GM19455 (cell line): ENCODE measurements around the gene UBN1.

ENCODE experiments used
- ATAC-seq: cut with Tn5 transposase; IDR thresholded peaks from one replicate; pipeline ENCODE4 v1.9.1; 2021; ENCODE audit not compliant: unreplicated experiment

Gene UBN1

DNA sequence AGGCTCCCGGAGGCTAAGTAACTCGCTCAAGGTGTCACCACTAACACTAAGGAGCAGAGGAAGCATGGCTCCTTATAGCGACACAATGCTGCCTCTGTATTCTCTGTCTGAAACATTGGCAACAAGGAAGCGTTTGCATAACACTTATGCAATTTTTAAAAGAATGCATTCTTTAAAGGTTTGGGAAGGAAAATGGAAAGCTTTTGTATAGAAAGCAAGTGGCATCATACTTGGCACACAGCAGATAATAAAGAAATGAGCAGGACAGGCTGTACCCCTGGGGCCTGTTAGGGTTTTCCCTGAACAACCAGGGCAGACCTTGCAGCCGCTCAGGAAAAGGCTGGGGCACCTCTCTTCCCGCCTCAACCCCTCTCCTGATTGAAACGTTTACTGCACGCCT lies 52.8 kb downstream of the UBN1 start:
- ATAC-seq: no peak

GRCh38 chr16:4900750-4901149 lies 53.5 kb downstream of the UBN1 start:
- ATAC-seq: no peak

- no peak for ATAC-seq
Measured at GRCh38 chr16:4902038-4902437, 54.8 kb downstream of the UBN1 start.

- ATAC-seq: no peak
Measured at GRCh38 chr16:4904108-4904941, 57.0 kb downstream of the UBN1 start.

DNA sequence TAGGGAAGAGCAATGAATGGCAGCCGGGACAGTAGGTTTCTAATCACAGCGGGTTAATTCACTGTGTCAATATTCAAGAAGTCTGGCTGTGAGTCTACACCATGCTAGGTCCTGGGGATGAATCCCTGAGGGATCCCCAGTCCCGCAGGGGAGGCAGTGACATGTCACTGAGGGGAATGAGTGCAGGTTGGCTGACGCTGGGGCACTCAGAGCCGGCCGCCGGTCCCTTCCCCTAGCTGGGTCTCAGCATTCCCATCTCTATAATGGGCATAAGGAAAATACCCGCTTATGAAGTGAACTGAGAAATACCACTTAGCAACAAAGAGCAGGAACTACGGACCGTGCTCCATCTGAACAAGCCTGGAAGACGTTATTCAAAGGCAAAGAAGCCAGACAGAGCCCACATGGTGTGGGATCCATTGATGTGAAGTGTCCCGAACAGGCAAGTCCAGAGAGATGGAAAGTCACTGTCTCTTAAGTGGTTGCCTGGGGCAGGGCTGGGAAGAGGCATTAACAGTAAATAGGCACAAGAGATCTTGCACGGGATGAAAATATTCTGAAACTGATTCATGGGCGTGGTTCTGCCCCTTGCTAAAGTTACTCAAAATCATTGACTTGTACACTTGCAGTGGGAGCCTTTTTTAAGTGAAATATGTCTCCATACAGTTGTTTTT lies 57.8 kb downstream of the UBN1 start:
- no peak for ATAC-seq

DNA sequence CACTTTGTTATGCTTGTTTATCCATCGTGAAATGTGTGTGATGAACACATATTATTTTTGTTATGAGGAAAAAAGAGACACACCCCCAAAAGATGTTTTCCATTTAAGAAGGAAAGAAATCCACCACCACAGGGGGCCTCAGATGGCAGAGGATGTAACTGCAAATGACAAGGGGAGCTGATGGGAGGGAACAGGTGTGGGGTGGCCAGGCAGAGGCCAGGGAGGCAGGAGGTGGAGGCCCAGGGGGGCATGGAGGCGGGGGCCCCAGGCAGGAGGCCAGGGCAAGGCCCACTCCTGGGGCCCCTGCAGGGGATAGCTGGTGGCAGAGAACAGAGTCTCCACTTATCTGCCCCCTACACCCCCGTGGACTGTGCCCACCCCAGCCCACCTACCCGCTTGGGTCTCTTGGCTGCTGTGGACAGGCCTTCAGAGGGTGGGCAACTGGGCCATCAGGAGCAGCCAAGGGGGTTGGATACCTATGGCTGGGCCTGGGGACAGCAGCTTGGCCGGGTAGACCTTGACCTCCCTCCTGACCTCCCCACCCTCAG lies 61.6 kb downstream of the UBN1 start:
- ATAC-seq: no peak

GRCh38 chr16:4909825-4910224 lies 62.5 kb downstream of the UBN1 start:
- no peak for ATAC-seq

GRCh38 chr16:4910828-4911227 lies 63.5 kb downstream of the UBN1 start:
- no peak for ATAC-seq

- no peak for ATAC-seq
Measured at GRCh38 chr16:4911970-4912386, 64.7 kb downstream of the UBN1 start.

GRCh38 chr16:4913130-4913773 lies 66.0 kb downstream of the UBN1 start:
- ATAC-seq: no peak

DNA sequence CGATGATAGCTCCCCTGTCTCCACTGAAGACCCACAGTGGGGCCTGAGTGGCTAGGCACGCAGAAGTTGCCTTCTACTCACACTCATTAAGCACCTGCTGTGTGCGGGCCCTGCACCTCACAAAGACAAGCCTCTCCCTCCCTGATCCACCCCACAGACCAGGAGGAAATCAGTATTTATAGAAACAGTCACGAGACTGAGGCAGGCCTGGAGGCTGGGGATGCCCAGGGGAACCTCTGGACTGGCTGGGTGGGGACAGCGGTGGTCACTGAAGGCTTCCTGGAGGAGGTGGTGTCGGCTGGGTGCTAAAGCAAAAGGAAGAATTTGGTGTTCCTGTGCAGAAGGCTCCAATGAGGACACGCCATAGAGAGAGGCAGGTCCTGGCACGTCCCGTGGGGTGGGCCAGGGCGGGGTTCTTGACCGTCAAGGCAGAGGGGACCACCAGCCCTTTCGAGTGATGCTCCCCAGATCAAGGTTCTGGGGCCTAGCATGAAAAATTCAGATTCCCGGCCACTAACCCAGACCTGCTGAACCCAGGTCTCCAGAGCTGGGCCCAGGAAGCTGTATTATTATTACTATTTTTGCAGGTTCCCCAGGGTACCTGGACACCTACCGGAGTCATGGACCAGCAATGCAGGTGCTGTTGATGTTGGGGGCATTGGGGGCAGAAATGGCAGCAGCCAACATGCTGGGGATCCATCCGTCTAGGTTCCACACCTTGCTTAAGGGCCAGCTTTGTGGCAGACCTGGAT lies 66.7 kb downstream of the UBN1 start:
- no peak for ATAC-seq

GRCh38 chr16:4914528-4915225 lies 67.4 kb downstream of the UBN1 start:
- ATAC-seq: no peak

GRCh38 chr16:4915226-4915761 lies 68.0 kb downstream of the UBN1 start:
- ATAC-seq: no peak

DNA sequence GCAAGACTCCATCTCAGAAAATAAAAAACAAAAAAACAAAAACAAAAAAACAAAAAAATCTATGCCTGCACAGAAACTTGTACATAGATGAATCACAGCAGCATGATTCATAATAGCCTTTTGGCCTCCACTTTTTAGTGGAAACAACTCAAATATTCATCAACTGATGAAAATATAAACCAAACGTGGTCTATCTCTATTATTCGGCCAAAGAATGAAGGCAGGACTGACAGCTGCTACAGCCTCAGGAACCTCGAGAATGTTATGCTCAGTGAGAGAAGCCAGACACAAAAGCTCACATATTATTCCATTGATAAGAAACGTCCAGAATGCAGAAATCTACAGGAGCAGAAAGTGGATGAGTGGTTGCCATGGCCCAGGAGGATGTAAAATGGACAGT lies 69.8 kb downstream of the UBN1 start:
- no peak for ATAC-seq

DNA sequence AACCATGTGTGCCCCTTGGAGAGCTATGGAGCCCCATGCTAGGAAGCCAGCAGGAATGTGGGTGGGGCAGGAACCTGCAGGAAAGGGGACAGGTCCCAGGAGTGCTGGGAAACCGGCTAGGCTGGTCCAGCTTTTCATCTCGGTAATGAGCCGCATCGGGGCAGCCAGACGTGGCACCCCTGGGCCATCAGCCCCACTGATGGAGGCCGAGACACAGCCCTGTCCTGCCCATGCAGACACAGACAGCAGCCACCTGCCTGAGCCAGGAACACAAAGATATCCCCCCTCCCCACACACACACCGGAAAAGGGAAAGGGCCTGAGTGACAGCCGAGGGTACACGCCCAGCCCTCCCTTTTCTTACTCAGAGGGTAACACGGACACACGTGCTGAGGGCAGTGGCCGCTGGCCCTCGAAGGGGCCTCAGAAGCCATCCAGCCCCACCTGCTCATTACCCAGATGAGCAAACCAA lies 71.5 kb downstream of the UBN1 start:
- no peak for ATAC-seq

GRCh38 chr16:4920826-4921225 lies 73.5 kb downstream of the UBN1 start:
- no peak for ATAC-seq

DNA sequence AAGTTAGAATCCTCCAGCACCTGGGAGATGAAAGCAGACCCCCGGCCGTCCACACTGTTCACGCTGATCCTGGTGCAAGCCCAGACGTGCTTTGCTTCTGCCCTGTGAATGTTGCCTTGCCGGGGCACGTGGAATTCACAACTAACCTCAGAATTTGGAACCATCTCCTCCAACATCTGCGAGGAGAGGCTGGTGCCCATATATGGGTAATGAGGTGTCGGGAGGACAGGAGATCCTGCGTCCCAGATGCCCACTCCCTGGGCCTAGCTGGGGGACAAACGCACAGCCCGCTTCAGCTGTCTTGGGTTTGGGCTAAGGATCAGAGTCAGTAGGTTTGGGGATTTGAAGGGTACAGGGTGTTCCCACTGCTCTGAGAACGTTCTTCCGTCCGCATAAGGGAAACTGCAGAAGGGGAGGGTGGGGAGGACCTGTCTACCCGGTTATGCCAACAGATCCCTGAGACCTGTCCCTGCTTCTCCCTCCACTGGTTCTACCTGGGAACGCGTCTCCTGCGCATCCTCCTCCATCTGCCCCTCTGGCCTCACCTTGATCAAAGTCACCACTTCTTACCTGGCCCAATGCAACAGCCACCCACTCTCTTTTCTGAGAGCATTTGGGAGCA lies 75.6 kb downstream of the UBN1 start:
- ATAC-seq: no peak

GRCh38 chr16:4923853-4924252 lies 76.6 kb downstream of the UBN1 start:
- no peak for ATAC-seq

DNA sequence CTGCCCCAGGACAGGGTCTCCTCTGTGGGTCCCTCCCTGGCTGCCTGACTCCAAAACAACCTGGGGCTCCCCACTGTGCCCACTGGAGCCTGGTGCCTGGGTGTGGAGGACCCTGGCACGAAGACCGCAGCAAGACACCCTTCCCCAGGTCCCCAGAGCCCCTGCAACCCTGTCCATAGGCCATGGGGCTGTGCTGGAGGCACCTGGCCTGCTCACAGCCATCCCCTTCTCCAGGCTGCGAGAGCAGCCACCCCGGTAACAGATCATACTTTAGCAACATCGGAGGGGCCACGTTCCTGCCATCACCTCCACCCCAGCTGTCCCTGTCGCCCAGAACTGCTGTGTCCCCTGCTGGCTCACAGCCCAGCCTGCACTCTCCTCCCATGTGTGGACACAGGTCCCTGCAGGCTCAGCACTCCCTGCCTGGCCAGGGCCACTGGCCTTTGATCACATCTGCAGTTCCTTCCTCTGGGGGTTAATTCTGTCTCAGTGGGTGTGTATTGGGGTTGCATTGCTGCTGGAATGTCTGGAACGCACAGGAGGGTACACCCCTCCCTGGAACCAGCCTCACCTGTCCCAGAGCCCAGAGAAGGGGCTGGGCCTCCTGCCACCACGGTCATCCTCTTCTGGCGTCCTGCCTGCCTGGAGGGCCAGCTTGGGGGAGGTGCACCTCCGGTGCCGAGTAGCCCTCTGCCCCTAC lies 77.5 kb downstream of the UBN1 start:
- no peak for ATAC-seq
